AG08395 (cell line): ENCODE measurements around the gene GOLGA6L10.

Source experiments
- DNase-seq: peaks from one replicate; pipeline ENCODE4 v3.0.0; 2012; ENCODE audit warnings: mixed read lengths, low spot score

GOLGA6L10 gene

DNA sequence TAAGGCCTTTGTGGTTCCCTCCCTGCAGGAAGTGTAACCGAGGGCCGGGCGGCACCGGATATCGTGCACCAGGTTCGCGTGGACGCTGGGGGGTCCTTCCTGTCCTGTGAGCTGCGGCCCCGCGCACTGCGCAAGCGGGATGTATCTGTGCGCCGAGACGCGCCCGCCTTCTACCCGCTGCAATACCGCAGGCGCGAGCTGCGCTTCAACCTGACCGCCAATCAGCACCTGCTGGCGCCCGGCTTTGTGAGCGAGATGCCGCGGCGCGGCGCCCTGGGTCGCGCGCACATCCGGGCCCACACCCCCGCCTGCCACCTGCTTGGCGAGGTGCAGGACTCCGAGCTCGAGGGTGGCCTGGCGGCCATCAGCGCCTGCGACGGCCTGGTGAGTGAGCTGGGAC, 50.8 kb downstream of the GOLGA6L10 start:
- no peak for DNase-seq

DNA sequence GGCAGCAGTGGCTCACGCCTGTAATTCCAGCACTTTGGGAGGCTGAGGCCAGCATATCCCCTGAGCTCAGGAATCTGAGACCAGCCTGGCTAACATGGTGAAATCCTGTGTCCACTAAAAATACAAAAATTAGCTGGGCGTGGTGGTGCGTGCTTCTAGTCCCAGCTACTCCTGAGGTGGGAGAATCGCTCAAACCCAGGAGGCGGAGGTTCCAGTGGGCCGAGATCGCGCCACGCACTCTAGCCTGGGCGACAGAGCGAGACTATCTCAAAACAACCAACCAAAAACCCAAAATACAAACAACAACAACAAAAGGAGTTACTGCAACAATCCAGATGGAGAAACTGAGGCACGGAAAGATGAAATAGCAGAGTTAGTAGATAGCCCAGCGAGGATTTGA, 51.2 kb downstream of the GOLGA6L10 start:
- DNase-seq: no peak

DNA sequence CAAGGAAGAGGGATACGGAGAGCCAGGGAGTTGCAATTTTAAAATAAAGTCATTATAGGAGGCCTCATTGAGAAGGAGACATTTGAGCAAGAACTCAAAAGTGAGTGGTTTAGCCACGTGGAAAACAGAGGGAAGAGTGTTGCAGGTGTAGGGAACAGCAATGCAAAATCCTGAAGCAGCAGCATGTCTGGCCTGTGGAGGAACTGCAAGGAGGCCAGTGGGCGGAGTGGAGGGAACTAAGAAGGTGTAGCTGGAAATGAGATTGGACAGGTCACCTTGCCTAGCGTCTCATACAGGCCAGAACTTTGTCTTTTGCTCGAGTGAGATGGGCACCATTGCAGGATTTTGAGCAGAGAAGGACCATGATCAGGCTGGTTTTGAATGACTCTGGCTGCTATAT, 51.7 kb downstream of the GOLGA6L10 start:
- DNase-seq: no peak

DNA sequence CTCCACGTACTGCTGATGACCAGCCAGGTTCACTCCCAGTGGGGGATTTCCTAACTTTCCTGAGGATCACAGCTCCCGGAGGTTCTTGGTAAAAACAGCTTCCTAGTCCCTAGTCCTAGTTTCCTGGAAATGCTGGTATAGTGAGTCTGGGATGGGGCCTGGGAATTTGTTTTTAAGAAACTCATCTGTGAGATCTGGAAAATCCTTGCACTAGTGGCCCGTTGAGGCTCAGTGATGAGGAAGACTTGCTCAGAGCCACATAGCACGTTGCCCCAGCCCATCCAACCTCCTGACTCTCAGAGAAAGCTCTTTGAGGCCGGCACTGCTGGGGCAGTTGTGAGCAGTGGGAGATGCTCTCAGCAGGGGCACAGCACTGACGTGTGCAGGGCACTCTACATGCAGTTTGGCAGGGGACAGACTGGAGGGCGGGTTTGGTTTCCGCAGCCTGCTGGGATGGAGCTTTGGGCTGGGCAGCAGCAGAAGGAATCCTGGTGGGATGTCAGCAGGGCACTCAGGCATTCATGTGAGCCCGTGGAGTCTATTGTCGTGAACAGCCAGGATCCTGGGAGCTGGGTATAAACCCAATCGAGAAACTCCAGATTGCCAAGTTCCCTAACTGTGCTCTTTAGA, 55.1 kb downstream of the GOLGA6L10 start:
- DNase-seq: no peak

DNA sequence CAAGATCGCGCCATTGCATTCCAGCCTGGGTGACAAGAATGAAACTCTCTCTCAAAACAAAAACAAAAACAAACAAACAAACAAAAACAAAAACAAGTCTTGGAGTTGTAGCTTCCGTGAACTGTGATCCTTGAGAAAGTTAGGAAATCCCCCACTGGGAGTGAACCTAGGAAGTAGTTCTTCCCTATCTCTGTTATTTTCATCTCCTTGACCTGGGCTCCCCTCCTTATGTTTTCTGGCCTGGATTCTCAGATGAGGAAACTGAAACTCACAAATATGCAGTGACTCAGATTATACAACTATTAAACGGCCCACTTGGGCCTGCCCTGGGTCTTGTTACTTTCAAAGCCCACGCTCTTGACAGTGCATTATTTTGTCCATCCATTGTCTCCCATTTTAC, 57.0 kb downstream of the GOLGA6L10 start:
- no peak for DNase-seq
